Measurements from ENCODE around the gene UNC5A.
A peak's percentile ranks its signal among the peaks of the same experiment; 100 is the strongest.

UNC5A gene

DNA sequence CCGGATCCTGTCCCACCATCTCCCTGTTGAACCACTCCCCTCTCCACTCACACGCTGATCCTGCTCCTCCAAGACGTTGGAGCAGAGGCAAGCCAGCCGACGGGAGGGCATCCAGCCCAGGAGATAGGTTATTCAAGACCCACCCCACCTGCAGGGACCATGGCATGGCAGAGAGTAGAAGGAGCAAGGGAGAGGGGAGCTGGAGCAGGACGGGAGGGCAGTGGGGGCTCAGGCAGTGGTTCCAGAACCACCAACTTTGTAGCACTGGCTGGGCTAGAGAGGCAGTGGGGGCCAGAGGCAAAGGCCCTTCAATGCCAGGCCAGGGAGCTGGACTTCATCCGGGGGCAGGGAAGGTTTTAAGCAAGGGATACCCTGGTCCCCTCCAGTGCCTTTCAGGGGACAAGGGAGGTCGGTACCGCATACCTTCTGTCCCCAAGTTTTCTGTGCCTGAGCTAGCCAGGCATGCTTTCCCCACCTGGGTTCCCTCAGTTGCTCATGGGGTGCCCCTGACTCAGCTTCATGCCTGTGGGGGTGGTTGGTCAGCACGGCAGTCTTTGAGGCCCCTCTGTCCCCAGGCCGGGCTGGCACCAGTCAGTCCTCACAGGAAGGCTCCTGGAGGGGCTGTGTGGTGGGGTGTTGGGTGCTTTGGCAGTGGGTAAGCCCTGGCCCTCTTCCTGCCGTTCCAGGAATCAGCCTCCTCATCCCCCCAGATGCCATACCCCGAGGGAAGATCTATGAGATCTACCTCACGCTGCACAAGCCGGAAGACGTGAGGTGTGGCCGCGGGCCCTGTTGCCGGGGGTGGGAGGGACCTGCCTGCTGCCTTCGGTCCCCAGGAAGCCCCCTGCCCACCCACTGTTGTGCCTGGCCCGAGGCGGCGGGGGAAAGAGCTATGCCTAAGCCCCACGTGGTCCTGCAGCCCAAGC, 66.4 kb downstream of the UNC5A start:
- no peak for DNase-seq

DNA sequence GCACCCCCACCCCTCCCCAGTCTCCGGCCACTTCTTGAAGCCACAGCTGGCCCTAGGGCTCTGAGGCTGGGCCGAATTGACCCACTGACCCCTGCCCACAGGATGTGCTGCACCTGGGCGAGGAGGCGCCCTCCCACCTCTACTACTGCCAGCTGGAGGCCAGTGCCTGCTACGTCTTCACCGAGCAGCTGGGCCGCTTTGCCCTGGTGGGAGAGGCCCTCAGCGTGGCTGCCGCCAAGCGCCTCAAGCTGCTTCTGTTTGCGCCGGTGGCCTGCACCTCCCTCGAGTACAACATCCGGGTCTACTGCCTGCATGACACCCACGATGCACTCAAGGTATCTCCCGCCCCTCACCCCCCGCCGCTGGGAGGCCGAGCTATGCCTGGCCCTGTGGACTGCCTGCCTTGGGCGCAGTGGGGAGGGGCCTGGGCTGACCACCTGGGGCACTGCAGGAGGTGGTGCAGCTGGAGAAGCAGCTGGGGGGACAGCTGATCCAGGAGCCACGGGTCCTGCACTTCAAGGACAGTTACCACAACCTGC, 67.5 kb downstream of the UNC5A start:
- DNase-seq, result no peak

DNA sequence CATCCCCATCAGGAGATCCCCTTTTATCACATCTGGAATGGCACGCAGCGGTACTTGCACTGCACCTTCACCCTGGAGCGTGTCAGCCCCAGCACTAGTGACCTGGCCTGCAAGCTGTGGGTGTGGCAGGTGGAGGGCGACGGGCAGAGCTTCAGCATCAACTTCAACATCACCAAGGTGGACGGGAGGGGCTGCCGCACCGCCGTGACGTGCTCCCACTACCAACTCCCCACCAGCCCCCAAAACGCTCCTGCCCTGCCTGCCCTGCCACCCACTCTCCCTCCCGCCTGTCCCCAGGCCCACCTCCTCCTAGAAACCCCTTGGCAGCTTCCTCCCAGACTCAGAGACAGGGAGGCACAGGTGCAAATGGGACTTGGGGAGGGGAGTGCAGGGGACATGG, 68.1 kb downstream of the UNC5A start:
- DNase-seq, result no peak

DNA sequence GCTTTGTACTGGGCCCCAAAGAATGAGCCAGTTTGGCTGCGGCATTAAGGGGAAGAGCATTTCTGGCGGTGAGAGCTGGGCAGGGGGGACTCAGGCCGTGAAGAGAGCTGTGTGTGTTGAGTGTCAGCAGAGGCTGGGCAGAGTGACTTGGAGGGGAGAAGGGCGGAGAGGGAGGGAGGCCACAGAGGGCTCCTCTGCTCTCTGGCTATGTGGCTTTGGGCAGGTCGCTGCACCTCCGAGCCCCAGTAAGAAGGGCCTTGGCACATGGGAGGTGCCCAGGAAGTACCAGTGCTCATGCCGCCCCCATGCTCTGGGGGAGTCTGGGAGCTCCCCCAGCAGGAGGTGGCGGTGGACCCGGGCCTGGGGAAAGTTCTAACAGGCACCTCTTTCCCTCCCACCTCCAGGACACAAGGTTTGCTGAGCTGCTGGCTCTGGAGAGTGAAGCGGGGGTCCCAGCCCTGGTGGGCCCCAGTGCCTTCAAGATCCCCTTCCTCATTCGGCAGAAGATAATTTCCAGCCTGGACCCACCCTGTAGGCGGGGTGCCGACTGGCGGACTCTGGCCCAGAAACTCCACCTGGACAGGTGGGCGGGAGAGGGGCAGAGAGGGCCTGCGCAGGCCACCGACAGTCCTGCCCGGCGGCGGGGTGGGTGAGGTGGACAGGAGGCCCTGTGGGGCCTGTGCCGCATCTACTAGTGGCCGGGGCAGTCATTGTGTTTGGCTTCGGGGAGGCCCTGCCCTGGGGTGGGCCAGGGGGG, 68.7 kb downstream of the UNC5A start:
- no peak for DNase-seq

DNA sequence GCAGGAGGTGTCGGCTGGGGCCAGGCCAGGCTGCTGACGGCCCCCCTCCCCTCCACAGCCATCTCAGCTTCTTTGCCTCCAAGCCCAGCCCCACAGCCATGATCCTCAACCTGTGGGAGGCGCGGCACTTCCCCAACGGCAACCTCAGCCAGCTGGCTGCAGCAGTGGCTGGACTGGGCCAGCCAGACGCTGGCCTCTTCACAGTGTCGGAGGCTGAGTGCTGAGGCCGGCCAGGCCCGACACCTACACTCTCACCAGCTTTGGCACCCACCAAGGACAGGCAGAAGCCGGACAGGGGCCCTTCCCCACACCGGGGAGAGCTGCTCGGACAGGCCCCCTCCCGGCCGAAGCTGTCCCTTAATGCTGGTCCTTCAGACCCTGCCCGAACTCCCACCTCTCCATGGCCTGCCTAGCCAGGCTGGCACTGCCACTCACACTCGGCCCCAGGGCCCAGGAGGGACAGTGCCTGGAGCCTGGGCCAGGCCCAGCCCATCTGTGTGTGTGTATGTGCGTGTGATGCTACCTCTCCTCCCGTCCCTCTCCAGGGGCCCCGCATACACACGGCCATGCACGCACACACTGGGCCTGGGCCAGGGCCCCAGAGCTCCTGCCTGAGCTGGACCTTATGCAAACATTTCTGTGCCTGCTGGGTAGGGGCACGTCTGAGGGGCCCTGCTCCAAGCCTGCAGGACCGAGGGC, 69.5 kb downstream of the UNC5A start:
- DNase-seq, result no peak

DNA sequence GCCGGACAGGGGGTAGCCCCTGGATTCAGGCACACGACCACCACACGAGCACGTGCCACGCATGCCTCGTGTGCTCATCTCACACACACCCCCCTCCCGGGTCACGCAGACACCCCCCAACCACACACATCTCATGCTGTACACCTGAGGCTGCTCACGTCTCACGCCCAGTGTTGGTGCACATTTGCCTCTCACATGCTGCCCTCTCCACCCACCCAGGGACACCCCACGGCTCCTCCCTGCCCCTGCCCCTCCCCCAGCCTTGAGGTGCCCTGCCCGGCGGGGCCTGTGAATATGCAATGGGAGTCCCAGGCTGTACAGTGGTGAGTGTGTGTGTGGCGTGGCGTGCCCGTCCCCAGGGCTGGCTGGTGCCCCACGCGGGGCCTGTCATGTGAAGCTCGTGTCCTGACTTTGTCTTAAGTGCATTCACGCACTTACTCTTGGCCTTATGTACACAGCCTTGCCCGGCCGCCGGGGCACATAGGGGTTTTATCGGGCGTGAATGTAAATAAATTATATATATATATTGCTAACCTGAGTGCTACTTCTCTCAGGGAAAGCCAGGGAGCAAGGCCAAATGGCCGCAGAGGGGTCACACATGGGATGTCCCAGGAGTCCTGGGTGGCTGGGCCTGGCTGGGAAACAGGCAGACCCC, 70.1 kb downstream of the UNC5A start:
- no peak for DNase-seq

DNA sequence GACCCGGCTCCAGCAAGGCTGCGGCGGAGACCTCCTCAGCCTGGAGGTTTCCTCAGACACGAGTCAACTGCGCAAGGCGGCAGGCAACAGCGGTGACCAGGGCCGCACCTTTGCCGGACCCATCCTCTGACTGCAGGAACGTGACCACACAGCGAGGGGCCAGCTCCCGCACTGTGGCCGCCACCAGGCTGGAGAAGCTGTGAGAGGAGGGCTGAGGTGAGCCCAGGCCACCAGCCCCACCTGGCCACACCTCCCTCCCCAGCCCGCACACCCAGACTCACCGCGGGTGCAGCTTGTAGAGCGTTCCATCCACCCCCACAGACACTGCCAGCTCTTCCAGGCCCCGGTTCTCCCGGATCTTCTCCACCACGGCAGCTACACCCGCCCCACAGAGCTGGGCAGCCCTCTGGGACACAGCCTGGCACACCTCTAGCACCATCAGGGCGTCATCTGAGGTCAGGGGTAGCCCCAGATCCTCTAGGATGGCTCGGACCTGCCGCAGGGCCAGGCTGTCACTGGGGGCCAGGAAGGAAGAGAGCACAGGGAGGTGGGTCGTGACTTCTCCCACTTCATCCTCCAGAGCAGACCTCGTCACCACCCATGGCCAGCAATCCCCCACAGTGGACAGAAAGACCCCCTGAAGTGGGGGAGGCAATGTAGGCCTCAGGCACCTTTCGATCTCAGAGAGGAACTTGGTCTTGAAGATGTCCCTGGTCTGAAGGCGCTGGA, 70.8 kb downstream of the UNC5A start:
- DNase-seq, result peak in 1 of 58 donors; percentile 35

DNA sequence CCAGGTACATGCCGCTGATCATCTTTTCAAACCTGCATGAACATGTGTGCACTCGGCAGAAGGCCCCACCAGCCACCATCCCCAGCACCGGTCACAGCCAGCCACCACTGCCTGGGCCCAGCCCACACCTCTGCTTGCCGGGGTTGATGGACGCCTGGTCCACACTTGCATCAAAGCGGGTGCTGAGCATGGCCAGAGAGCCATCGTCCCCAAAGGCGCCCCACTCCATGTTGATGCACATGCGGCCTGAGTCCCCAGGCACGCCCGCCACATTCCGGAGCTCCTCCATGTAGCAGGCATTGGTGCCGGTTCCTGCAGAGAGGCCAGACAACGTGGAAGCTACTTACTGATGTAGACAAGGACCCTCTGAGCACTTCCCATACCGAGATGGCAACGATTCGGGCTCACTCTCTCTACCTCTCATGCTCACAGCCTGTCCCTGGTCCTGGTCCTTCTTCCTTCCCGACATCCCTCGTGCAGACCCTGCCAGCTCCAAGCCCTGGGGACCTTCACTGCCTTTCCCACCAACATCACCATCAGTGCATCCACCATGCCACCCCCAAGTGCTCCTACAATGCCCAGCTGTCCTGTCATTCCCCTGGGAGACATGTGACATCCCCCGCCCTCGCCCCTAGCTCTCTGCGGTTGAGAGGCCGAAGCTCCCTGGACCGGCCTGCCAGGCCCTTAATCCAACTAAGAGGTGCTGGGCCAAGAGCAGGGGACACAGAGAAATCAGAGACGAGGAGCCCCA, 71.6 kb downstream of the UNC5A start:
- DNase-seq, result no peak

DNA sequence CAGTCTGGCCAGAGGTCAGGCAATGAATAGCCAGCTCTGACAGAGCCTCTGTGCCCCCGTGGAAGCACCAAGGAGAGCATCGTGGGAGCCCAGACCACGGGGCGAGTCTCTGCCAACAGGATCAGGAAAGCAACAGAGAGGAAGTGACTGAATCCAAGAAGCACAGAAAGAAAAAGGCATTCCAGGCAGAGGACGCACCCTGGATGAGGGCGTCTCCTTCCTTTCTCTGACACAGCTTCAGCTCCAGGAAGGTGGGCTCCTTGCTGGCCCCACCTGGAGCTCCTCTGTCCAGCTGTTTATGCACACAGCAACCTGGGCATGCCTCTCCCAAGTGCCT, 72.2 kb downstream of the UNC5A start:
- DNase-seq, result no peak

DNA sequence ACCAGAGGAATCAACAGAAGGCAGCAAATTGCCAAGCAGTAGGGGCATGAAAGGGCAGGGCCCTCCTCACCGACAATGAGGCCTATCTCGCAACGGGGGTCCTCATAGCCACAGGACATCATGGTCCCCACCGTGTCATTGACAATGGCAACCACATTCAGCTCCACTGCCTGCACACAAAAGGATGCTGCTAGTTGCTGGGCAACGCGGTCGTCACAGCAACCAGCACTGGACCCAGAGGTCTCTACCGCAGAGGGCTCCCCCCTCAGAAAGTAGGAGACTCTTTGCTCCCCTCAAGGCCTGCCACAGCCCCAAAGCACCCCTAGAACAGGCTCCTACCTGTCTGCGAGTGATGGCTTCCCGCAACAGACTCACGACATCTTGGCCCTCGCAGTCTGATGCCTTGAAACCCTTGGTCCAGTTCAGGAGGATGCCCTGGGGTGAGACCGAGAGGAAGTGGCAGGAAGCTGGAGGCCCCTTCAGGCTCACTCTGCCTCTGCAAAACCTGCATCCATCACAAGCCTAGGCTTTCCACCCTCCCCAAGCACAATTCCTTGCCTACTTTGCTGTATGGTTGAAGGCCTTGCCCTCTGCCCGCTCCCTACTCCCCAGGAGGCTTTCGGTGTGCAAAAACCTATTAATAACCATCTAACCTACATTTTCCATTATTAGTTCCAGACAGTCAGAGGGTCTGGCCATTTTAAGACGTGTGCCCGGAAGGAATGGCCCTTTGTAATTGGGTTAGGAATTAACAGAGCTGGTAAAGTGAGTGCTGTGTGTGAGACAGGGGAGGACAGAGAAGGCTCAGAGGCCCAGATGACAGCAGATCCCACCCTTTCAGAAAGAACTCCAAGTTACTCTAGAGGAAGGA, 73.6 kb downstream of the UNC5A start:
- no peak for DNase-seq

DNA sequence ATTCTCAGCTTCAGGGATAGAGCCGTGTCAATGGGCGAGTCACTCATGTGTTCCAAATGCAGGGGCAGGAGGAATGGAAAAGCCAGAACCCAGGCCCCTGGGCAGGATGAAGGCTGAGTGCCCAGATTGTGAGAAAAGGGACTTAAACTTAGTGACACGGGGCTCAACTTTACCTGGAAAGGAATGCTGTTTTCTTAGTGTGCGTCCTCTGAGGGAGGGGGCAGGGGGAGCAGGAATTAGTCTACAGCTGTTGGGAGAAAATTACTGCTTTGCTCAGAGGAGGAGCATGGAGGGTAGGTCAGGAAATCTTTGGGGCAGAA, 74.2 kb downstream of the UNC5A start:
- DNase-seq, result no peak

DNA sequence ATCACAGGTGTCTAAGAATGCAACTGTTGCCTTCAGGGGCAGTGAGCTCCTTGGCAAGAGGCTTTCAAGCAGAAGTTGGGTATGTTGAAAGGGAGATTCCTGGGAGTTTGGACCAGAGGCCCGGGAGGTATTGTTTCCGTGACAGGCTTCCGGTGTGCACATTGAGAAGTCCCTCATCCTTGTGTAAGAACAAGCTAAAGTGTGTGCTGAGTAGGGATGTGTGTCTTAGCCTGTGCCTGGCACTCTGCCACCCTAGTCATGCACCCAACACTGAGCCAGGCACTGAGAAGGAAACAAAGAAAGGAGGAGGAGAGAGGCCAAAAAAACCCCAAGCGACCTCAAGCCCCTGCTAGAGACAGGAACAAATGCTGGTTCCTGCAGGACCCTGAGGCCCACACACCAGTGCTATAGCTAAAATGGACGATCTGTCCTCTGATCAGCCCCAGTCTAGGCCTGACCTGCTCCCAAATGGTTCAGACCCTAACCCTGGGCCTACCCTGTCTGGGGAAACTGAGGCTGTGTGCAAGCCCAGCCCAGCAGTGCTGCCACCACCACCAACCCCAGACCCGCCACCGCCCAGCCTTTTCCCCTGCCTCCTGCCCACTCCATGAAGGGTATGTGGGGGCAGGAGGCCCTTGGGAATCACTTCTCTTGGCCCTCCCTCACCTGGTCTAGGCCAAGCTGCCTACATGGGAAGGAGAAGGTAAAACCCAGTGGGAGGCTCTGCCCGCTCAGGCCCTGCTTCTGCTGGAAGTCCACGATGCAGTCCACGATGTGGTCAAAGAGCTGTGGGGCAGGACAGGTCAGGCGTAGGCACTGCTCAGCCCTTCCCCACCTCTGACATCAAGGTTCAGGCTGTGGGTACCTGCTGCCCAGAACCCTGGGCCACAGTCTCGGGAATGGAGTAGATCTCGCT, 76.2 kb downstream of the UNC5A start:
- no peak for DNase-seq

DNA sequence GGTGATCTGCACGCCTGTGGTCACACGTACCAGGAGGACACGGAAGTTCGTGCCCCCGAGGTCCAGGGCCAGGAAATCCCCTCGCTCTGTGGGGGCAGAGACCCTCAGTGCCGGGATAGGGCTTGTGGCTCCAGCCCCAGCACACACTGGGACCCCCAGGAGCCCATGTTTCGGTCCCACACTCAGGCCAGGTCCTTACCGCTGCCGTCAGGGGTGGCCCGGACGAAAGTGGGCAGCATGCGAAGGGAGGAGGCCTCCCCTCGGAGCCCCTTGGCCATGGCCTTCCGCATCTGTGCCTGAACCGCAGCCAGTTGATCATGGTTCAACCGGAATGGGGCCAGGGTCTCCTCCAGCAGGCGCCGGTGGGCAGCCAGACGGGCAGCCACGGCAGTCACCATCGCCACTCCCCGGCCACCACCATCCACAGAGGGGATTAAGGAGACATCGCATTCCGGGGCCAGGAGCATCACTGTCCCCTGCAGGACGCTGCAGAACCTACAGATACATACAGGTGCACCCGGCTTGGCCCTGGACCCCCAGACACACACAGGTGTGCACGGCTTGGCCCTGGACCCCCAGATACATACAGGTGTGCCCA, 77.0 kb downstream of the UNC5A start:
- DNase-seq, result no peak

DNA sequence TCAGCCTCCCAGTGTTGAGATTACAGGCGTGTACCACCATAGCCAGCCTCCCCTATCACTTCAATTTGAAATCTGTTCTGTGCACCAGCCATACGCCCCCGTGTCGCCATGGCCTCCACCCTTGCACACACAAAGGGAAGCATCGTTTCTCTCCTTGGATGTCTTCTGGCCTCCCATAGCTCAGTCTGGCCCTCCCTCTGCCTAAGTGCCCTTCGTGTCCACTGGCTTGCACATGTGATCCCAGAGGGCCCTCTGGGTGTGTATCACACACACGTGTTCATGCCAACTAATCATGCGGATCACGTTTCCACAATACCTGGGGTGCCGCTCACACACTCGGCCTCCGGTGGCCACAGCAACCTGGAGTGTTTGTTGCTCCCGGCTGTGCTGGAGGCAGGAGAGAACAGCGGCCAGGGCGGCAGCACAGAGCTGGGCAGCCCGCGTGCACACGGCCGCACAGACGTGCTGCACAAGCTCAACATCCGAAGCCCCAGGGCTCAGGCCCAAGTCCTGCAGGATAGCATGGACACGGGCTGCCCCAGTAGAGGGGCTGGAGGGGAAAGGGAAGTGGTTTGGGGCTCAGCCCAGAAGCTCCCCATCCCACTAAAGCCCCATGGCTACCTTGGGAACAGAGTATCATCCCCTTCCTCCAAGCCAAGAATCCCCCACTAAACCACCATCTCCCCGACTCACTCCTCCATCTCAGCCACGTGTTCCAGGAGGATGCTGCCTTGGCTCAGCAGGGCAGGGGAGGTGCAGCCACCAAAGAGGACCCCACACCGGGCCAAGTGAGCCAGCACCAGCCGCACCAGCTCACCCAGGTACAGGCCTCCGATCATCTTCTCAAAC, 77.9 kb downstream of the UNC5A start:
- no peak for DNase-seq

DNA sequence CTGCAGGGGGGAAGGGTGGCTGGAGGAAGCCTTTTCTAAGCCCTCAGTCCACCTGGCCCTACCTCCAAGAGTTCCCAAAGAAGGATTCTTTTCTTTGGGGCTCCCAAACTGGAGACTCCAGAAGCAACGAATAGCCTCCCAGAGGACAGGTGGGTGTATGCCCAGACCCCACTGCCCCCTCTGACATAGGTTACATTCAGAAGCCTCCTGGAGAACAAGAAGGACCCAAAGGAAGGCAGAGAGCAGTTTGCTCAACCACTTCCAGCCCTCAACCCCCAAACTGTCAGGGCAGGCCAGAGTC, 78.5 kb downstream of the UNC5A start:
- no peak for DNase-seq

All from anterior cingulate cortex (tissue), 58 donors.